Breast epithelium (tissue), 3 donors: ENCODE results near the gene QRFP.

Source experiments
- POLR2AphosphoS5 ChIP-seq, 3 donors: sonication (generic); formaldehyde crosslinking; IDR thresholded peaks; one replicate each; pipeline ENCODE4 v1.6.1; 2017; ENCODE audit warnings: antibody characterized with exemption in 3 of 3
- TF ChIP-seq, protein P1 (sequence below), 3 donors: fragments of 450-650 bp; IDR thresholded peaks; one replicate each; pipeline ENCODE4 v1.5.1; 2016 to 2017; ENCODE audit warnings: antibody characterized with exemption in 3 of 3, mild to moderate bottlenecking in 3 of 3, moderate library complexity in 3 of 3

DNA sequence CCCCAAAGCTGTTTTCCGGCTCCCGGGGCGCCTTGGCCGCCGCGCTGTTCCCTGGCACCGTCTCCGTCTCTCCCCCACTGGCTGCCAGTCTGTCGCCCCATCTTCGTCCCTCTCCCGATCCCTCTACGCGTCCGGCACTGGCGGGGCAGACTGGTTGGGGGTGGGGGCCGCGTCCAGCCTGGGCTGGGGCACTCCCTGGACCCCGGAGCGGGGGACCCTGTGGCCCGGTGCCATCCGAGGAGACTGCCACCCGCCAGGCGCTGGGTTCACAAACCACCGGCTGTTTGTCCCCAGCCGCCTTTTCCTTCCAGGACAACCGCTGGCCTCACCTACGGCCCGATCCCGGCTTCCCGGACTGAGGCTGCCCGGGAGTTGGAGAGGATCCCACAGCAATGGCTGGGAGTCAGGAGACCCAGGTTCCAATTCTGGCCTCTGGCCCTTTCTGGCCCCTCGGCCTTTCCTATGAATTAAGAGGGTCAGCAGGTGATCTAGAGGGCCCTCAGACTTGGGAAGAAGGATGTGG, 43.5 kb upstream of the QRFP start:
- TF ChIP-seq, protein P1, sequence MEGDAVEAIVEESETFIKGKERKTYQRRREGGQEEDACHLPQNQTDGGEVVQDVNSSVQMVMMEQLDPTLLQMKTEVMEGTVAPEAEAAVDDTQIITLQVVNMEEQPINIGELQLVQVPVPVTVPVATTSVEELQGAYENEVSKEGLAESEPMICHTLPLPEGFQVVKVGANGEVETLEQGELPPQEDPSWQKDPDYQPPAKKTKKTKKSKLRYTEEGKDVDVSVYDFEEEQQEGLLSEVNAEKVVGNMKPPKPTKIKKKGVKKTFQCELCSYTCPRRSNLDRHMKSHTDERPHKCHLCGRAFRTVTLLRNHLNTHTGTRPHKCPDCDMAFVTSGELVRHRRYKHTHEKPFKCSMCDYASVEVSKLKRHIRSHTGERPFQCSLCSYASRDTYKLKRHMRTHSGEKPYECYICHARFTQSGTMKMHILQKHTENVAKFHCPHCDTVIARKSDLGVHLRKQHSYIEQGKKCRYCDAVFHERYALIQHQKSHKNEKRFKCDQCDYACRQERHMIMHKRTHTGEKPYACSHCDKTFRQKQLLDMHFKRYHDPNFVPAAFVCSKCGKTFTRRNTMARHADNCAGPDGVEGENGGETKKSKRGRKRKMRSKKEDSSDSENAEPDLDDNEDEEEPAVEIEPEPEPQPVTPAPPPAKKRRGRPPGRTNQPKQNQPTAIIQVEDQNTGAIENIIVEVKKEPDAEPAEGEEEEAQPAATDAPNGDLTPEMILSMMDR (IDR thresholded peaks at IDR 0.05) = no peak
- TF ChIP-seq POLR2AphosphoS5 (IDR thresholded peaks at IDR 0.05) = no peak
